Measurements from ENCODE around the gene RIN3.

The RIN3 gene, protein sequence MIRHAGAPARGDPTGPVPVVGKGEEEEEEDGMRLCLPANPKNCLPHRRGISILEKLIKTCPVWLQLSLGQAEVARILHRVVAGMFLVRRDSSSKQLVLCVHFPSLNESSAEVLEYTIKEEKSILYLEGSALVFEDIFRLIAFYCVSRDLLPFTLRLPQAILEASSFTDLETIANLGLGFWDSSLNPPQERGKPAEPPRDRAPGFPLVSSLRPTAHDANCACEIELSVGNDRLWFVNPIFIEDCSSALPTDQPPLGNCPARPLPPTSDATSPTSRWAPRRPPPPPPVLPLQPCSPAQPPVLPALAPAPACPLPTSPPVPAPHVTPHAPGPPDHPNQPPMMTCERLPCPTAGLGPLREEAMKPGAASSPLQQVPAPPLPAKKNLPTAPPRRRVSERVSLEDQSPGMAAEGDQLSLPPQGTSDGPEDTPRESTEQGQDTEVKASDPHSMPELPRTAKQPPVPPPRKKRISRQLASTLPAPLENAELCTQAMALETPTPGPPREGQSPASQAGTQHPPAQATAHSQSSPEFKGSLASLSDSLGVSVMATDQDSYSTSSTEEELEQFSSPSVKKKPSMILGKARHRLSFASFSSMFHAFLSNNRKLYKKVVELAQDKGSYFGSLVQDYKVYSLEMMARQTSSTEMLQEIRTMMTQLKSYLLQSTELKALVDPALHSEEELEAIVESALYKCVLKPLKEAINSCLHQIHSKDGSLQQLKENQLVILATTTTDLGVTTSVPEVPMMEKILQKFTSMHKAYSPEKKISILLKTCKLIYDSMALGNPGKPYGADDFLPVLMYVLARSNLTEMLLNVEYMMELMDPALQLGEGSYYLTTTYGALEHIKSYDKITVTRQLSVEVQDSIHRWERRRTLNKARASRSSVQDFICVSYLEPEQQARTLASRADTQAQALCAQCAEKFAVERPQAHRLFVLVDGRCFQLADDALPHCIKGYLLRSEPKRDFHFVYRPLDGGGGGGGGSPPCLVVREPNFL

GRCh38 chr14:92513204-92513965, at the start of gene RIN3:
TSS of gene RIN3 (plus strand) at chr14:92513781. CDS start at chr14:92513933, 152 bp downstream.
- no peak for DNase-seq (ENCODE audit: low spot score)

DNA sequence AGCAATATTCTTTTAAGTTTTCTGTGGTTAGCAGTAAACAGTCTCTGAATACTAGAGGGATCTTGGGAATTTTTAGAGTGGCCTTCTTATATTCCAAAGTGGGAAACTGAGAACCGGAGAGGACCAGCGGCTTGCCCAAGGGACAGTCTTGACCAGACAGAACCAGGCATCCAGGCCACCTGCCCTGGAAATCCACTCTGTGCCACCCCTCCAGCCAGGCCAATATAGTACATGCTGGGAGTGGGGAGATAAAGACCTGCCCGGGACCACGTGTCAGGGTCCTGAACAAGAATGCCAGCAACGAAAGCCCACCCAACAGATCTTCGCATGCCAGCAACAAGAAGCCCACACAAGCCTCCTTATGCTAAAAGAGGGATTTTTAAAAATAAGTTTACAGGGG, 49.4 kb upstream of the RIN3 start:
- DNase-seq (ENCODE audit: low spot score), result no peak

DNA sequence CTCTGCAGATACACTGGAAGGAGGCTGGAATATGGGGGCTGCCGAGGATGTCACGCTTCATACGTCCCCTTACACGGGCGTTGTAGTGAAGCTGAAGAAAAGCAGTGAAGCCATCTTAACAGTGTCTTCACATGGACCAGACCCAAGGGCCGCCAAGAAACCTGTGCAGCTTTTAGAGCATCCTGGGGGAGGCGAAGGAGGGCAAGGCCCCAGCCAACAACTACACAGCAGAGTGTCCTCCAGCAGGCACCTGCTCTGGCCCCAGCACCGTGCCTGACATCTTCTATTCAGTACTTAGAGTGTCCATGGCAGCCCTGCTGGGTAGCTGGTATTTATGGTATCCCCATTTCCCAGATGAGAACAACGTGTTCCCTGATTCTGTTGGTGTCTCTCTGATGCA, 48.9 kb upstream of the RIN3 start:
- no peak for DNase-seq (ENCODE audit: low spot score)

DNA sequence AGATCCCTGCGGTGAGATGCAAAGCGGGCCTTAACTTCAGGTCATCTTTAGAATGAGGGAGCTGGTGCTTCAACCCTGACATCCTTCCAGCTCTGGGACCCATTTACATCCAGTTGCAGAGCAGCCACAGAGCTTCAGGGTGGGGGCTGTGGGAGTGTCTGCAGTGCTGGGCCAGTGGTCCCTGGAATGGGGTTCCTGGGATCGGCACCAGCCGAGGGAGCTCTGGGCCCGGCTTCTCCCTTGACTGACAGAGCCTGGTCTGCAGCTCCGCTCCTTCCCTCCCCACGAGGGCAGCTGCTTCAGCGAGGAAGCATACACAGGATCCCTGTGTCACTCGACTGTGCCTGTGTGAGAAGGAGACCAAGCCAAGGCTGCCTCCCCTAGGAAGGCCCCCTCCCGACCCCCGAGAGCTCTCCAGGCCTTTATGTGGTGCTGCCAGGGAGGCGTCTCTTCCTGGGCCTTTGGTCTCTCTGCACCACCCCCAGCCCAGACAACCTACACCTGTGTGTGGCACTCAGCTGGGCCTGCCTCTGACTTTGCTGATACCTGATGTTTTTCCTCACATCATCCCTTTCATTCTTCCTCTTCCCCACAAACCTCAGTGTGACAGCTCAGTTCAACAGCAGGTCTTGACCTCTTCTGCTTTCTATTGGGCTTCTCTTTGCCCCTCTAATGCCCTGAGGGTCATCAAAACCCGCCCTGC, 48.1 kb upstream of the RIN3 start:
- no peak for DNase-seq (ENCODE audit: low spot score)

DNA sequence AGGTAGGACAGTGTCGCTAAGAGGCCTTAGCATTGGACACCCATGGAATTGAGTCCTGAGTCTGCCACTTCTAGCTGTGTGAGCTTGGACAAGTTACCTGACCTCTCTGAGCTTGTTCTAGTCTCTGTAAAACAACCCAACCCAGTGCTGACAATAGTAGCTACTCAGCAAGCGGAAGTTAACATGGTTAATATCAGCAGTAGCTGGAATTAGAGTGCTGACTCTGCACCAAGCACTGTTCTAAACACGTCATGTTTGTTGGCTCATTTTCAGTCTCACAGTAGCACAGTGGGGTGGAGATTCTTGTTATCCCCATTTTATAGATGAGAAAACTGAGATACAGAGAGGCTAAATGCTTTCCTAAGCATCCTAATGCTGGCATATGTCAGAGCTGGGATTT, 47.5 kb upstream of the RIN3 start:
- no peak for DNase-seq (ENCODE audit: low spot score)

DNA sequence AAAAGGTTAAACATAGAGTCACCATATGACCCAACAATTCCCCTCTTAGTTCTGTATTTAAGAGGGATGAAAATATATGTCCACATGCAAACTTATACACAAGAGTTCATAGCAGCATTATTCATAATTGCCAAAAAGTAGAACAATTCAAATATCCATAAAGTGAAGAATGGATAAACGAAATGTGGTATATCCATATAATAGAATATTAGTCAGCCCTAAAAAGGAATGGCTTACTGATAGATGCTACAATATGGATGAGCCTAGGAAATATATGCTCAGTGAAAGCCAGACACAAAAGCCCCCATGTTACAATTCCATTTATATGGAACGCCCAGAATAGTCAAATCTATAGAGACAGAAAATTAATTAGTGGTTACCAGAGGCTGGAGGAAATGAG, 44.1 kb upstream of the RIN3 start:
- DNase-seq (ENCODE audit: low spot score), result no peak

- DNase-seq (ENCODE audit: low spot score), result no peak
Measured at GRCh38 chr14:92470215-92470614, 43.4 kb upstream of the RIN3 start.

GRCh38 chr14:92470811-92471210, 42.8 kb upstream of the RIN3 start:
- no peak for DNase-seq (ENCODE audit: low spot score)

- DNase-seq (ENCODE audit: low spot score), result no peak
Measured at GRCh38 chr14:92471919-92472318, 41.7 kb upstream of the RIN3 start.

DNA sequence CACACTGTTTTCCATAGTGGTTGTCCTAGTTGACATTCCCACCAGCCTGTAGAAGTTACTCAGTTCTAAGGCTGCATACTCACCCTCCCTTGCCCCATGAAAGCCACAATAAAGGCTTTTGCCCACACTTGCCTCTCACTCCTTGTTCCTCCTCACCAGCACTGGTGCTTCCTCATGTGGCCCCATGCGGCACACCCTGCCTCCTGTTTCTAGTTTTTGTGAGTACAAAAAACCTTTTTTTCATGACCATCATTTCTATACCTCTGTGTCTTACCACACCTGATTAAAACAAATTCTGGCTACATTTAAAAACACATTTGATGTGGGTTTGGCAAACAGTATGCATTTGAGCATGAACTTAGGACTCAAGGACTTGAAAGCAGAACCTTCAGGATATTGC, 40.7 kb upstream of the RIN3 start:
- no peak for DNase-seq (ENCODE audit: low spot score)

DNA sequence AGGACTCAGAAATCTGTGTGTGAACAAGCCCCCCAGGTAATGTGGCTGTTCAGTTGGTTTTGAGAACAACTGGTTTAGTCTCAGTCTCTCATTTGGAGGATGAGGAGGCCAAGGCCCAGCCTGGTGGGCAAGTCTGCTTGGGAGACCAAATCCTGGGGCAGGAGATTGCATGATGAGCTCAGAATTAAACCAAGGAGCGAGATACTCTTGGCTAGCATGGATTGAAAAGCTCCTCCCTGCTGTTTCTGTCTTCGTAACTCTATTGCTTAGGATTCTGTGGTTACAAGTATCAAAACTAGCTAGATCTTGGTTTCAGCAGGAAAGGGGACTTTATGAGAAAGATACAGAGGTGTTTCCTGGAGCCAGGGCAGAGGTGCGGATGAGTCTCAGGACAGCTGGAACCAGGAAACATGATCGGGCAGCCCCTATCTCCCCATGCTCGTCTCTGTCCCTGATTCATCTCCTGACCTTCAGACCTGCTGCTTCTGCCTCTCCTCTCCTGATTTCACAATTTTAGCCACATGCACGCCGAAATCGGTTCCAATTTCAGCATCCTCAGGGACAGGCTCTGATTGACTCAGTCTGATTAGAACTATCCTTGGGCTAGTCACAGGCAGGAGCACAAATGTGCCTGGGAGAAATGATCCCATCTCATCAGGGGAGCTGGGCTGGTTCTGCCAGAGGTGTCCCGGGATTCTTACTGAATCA, 40.2 kb upstream of the RIN3 start:
- DNase-seq (ENCODE audit: low spot score), result no peak

DNA sequence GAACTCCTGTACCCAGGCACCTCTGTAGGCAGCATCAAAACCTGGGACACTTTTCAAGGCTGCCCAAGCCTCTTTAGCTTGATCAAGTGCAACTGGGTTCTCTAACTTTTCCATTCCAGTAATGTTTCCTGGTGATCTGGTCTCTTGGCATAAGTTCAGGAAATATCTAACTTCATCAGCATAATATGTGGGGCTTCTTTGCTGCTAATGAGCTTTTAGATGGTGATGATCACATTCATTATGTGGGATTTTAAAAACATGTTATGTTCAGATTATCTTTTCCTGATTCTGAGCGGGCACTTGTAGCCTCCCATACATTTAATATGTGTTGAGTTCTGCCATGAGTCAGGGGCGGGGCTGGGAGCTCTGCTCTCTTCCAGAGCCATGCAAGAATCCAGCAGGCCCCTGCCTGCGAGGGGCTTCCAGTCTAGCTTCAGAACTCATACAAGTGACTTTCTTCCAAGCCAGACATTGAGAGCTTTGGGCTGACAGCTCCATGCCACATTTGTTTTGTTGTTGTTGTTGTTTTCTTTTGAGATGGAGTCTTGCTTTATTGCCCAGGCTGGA, 39.5 kb upstream of the RIN3 start:
- DNase-seq (ENCODE audit: low spot score), result no peak

DNA sequence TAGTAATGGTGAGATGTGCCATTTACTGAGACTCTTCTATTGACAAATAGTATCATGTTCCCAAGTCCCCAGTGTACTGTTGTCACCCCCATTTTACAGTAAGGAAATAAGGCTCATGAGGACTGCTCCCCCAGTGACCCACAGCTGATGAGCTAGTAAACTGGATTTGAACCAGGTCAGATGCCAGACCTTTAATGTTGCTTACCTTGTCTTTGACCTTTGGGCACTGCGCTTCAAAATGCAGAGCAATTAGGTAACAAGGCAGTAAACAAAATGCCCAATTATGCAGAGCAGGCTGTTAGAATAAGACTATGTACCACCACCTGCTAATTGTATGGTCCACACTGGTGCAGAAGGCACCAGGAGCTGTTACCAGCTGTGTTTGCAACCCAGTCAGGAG, 38.5 kb upstream of the RIN3 start:
- DNase-seq (ENCODE audit: low spot score), result no peak

DNA sequence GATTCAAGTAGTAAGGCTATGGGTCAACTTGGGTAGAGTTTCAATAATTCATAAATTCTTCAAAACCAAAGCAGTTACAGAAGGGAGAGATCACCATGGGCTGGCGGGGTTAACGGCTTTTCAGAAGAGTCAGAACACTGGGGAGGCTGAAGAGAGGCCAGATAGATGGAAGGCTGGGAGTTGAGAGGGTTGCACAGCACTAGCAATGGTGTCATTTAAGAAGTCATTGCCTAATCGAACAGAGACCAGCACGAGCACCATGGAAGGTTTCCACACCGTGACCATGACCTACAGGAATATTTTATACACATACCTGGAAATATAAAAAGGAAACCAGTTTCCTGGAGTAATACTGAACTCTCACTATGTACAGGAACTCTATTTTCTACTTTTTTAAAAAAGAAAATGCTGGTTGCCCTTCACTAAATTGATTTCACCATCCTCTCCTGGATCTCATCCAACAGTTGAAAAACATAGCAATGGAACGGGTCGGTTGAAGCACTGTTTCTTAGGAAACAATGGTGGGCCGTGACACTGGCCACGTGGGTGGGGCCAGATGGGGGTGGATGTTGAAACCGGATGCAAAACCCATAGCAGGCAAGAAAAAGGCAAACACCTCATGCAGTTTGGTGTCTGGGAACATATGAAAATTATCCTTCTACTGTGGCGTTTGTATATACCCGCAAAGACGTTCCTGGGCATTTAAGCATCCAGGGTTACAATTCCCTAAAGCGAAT, 38.0 kb upstream of the RIN3 start:
- DNase-seq (ENCODE audit: low spot score), result no peak

DNA sequence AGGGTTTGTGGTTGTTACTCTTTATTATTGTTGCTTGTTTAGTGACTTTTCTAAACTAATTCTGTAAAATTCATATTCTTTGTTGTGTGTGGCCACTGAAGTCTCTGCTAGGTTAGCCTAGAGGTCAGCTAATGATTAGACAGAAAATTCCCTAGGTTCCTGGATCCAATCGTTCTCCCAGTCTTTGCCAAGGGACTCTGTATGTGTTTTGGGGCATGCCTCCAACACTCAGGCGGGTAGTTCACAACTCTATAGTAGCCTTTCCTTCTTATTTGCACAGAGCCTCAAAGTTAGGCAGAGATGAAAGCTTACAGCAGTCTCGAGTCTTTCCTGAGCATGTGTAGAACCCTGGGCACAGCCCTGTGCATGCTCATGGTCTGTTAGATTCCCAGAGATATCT, 32.7 kb upstream of the RIN3 start:
- no peak for DNase-seq (ENCODE audit: low spot score)

GRCh38 chr14:92481386-92481785, 32.2 kb upstream of the RIN3 start:
- DNase-seq (ENCODE audit: low spot score), result no peak

- DNase-seq (ENCODE audit: low spot score), result no peak
Measured at GRCh38 chr14:92481811-92482555, 31.6 kb upstream of the RIN3 start.

- DNase-seq (ENCODE audit: low spot score), result no peak
Measured at GRCh38 chr14:92482621-92483319, 30.8 kb upstream of the RIN3 start.

Data from Ammon's horn (tissue), 1 donor.